VCaP (cell line): ENCODE measurements around the gene CEL.

Experiments used
- H3K27ac ChIP-seq: fragments of 450-650 bp; 2 replicates; pipeline ENCODE4 v1.5.1; 2017
- CTCF ChIP-seq: fragments of 450-650 bp; conservative IDR thresholded peaks from 2 replicates; pipeline ENCODE4 v1.5.1; 2017; ENCODE audit warnings: mild to moderate bottlenecking, moderate library complexity

CEL gene

GRCh38 chr9:133102190-133103021 lies 40.6 kb downstream of the CEL start:
- H3K27ac ChIP-seq, result no peak overlapping the region
- TF ChIP-seq CTCF, result no peak

DNA sequence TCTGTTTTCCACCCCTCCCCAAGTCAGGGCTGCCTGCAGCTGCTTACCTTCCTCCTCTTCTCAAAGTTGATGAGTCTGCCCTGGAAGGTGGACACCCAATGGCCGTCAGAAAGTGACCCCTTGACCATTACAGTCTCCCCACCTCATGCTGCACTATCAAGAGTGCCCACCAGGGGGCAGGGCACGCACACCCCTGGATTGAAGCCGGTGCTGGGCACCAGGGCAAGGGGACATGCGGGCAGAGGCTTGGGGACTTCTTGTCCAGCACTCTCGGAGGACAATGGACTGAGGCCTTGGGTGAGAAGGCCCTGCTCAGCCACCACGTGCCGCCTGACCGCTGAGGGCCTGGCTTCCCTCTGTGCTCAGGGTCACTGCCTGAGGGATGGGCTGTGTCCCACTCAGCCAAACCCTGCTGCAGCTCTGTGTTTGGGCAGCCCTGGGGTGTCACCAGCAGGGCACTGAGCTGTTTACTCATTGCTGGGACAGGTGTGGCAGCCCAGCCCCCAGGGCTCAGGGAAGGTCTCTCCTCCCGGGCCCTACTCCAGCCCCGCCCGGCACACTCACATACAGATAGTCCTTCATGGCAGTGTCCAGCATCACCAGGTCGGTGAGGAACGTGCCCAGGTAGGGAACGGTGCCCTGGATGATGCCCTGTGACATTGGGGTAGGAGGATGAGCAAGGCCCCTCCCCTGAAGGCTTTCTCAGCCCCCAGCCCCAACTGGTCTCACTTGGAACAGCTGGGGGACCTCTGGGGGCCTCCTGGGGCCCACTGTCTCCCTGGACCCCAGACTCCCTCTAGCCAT lies 41.6 kb downstream of the CEL start:
- TF ChIP-seq CTCF, result peak; percentile 93
- no peak overlapping the region for H3K27ac ChIP-seq

DNA sequence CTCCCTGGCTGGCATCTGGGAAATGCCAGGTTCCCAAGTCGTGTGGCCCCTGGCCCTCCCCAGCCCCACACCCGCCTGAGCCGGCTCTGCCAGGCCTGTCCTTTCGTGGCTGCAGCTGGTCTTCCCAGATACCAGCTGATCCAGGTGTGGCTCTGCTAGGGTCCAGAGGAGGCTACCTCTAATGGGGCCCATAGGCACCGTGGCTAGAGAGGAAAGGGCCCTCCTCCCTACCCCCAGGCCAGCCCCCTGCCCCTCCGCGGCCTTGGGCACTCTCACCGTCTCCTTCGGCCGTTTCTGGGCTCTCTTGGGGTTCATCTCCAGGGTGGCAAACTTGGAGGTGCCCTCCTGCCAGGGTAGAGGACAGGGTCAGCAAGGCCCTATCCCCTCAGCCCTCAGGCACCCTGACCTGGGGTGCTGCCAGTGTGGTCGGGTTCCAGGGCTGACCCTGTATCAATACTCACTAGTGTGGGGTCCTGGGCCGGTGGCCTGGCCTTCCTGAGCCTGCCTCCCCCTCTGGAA lies 42.3 kb downstream of the CEL start:
- TF ChIP-seq CTCF, result no peak
- H3K27ac ChIP-seq, result no peak overlapping the region

- TF ChIP-seq CTCF, result no peak
- no peak overlapping the region for H3K27ac ChIP-seq
These were observed 43.1 kb downstream of the CEL start for GRCh38 chr9:133104718-133105460.

GRCh38 chr9:133105461-133105770 lies 43.6 kb downstream of the CEL start:
- no peak overlapping the region for H3K27ac ChIP-seq
- no peak for TF ChIP-seq CTCF

- TF ChIP-seq CTCF, result no peak
- no peak overlapping the region for H3K27ac ChIP-seq
These were observed 44.9 kb downstream of the CEL start for GRCh38 chr9:133106511-133107244.
